22Rv1 (cell line): ENCODE measurements around the gene GCLM.

Experiments used
- CTCF ChIP-seq: fragments of 450-650 bp; IDR thresholded peaks from 2 replicates; pipeline ENCODE4 v1.5.1; 2017; ENCODE audit warnings: mild to moderate bottlenecking
- ZFX ChIP-seq: fragments of 450-650 bp; IDR thresholded peaks from 2 replicates; pipeline ENCODE4 v1.6.1; 2017; ENCODE audit warnings: antibody characterized with exemption, borderline replicate concordance

DNA sequence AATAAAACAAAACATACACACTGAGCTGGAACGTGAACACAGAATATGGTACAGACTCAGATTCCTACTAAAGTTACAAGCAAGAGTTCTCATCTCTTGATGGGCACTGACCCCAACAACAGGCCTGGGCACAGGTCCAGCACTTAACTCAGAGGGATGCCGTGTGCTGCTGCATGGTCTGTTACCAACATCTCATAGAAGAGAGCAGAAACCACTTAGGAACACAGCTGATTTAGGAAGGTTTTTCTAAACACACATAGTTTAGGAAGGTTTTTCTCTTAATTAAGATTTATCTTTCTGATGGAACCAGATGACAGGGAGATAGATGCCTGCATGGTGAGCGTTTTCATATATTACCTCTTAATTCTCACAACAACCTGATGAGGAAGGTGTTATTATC is 1.5 kb downstream of the GCLM start:
- TF ChIP-seq CTCF (no peak), ZFX (no peak)
